ENCODE measurements around the gene PLSCR4.
"Not testable (repeated sequence)": the region's sequence is repeated elsewhere in the genome, so short reads cannot be mapped to it uniquely, and the experiment has no call there.

PLSCR4 gene

DNA sequence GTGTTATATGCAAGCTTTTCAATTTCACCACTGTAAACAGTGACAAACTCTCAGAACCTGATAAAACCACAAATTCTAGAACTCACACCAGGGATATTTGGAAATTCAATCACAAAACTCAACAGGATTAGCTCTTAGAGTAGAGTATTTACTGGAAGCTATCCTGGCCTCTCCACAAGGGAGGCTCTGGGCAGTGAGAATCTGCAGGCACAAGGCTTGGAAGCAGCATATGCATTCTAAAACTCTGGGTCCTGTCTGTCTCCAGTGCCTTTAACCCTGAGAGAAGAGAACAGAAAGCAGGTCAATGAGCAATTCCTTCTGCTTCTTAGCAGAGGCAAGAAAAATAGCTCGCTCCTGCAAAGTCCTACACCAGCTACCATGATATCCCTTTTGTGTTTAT lies 23.4 kb downstream of the PLSCR4 start:
- no peaks in the 10 kb centered on the region for H3K4me1 ChIP-seq (ENCODE audit: insufficient read depth, low read length)
- no peaks in the 10 kb centered on the region for H3K9me3 ChIP-seq (ENCODE audit: low read length)
- H3K4me3 ChIP-seq (ENCODE audit: low read length): no peak overlapping the region
- no peaks in the 10 kb centered on the region for H3K36me3 ChIP-seq (ENCODE audit: insufficient read depth, low read length)
- H3K27me3 ChIP-seq (ENCODE audit: insufficient read depth, low read length): no peaks in the 10 kb centered on the region
- no peak overlapping the region for H2AFZ ChIP-seq (ENCODE audit: low read depth, low read length)

DNA sequence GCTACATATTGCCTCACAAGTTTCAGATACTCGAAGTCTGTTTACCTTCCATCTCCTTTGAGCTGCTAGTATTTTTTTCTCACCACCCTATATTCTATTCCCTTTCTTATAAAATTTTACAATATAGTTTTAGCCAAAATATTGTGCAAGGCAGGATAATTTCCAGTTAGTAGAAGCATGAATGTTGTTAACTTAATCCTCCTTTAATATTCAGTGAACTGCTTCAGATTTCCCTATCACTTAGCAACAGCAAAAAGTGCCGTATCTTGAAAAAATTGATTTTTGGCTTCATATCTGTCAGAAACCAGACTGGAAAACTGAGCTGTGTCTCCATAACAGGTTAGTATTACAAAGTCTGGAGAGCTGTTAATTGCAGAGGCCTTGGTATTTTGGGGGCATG lies 24.0 kb downstream of the PLSCR4 start:
- Histone ChIP-seq H2AFZ (ENCODE audit: low read depth, low read length) (no peak overlapping the region), H3K4me1 (ENCODE audit: insufficient read depth, low read length) (no peaks in the 10 kb centered on the region), H3K36me3 (ENCODE audit: insufficient read depth, low read length) (no peaks in the 10 kb centered on the region), H3K27me3 (ENCODE audit: insufficient read depth, low read length) (no peaks in the 10 kb centered on the region), H3K4me3 (ENCODE audit: low read length) (no peak overlapping the region), H3K9me3 (ENCODE audit: low read length) (no peaks in the 10 kb centered on the region)

DNA sequence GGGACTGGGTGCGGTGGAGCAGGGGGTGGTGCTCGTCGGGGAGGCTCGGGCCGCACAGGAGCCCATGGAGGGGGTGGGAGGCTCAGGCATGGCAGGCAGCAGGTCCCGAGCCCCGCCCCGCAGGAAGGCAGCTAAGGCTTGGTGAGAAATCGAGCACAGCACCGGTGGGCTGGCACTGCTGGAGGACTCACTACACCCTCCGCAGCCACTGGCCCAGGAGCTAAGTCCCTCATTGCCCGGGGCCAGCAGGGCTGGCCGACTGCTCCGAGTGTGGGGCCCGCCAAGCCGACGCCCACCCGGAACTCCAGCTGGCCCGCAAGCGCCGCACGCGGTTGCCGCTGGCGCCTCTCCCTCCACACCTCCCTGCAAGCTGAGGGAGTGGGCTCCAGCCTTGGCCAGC lies 25.4 kb downstream of the PLSCR4 start:
- H3K27me3 ChIP-seq (ENCODE audit: insufficient read depth, low read length); H3K4me1 ChIP-seq (ENCODE audit: insufficient read depth, low read length); H3K4me3 ChIP-seq (ENCODE audit: low read length); H3K9me3 ChIP-seq (ENCODE audit: low read length); H2AFZ ChIP-seq (ENCODE audit: low read depth, low read length); H3K36me3 ChIP-seq (ENCODE audit: insufficient read depth, low read length): not testable (repeated sequence)

DNA sequence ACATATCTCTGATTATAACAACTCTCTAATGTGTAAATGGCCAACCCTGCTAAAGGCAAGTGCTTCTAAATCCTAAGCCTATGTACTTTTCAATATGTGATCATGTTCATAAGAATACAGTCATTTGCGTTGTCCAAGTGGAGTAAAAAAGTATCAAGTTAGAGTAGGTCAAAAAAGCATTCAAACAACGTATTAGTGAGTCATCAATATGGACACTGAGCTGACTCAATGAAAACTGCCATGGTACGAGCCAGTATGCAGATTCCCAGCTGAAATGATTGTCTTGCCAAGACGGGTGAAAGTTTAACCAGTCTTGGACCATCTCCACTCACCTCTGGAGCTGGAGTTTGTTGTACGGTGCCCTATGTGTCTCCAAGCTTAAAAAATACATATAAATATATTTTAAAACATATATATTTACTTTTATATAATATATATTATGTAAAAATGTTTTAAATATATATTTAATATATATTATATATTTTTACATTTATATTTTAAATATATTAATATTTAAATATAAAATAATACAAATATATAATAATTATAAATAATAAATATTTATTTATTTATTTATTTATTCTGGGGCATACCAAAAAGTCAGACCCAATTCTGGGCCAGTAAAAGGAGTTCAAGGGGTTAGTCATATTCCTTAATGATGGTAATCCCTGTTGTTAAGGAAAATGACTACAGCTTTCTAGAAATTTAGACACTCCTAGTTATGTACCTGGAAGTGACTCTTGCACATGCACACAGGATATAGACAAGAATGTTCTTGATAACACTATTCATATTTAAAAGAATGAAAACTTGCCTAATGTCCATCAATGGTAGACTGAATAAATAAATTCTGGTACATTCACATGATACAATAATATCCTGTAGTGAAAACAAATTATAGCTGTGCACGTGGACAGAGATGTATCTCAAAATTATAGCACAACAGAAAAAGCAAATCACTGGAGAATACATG lies 27.2 kb downstream of the PLSCR4 start:
- no peaks in the 10 kb centered on the region for H3K9me3 ChIP-seq (ENCODE audit: low read length)
- no peak overlapping the region for H2AFZ ChIP-seq (ENCODE audit: low read depth, low read length)
- H3K4me1 ChIP-seq (ENCODE audit: insufficient read depth, low read length): no peaks in the 10 kb centered on the region
- H3K36me3 ChIP-seq (ENCODE audit: insufficient read depth, low read length): no peaks in the 10 kb centered on the region
- H3K27me3 ChIP-seq (ENCODE audit: insufficient read depth, low read length): no peaks in the 10 kb centered on the region
- no peak overlapping the region for H3K4me3 ChIP-seq (ENCODE audit: low read length)

DNA sequence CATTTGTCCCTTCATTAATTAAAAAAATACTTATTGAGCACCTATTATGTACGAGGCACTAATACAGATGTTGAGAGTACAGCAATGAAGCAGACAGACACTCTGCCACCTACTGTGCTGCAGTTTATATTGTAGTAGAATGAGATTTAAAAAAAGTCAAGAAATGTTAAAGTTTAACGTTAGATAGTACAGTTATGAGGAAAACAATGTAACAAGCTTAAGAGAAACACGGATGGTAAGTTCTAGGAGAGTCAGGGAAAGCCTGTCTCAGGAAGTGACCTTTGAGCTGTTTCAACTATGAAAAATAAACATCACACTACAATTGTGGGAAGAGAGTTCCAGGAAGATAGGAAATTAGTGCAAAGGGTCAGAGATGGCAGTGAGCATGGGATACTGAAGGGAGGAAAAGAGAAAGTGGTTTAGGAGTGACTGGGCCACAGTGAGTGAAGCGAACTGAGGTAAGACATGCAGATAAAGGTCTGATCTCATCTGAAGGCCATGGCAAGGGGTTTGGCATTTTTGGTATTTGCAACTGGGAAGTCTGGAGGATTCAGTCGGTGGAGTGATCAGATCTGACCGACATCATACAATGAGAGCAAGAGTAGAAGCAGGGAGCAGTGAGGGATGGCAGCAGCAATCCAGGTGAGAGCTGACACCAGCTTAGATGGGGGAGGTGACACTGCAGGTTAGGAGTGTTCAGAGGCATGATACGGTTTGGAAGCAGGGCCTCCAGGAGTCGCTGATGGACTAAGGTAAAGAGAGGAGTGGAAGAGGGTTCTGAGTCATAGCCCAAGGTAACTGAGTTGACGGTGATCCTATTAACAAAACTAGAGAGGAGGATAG lies 28.5 kb downstream of the PLSCR4 start:
- Histone ChIP-seq H3K4me3 (ENCODE audit: low read length) (no peak overlapping the region), H2AFZ (ENCODE audit: low read depth, low read length) (no peak overlapping the region), H3K4me1 (ENCODE audit: insufficient read depth, low read length) (no peaks in the 10 kb centered on the region), H3K9me3 (ENCODE audit: low read length) (no peaks in the 10 kb centered on the region), H3K27me3 (ENCODE audit: insufficient read depth, low read length) (no peaks in the 10 kb centered on the region), H3K36me3 (ENCODE audit: insufficient read depth, low read length) (no peaks in the 10 kb centered on the region)

DNA sequence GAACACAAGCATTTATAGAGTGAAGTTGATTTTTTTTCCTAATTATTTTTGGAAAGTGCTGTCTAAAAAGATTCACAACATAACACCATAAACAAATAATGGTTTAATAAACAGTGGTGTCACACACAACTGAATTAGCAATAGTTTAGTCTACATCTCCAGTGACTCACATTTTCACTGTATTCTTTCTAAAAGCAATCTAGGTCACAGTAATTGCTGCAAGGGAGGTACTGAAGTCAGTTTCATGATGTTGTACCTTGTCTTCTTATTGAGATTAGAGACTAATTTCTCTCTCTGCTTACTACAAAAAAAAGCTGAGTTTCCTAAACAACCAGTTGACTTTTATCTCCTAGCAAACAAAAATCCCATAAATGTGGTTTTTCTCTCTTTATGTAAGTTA lies 29.6 kb downstream of the PLSCR4 start:
- H3K36me3 ChIP-seq (ENCODE audit: insufficient read depth, low read length): no peaks in the 10 kb centered on the region
- H3K27me3 ChIP-seq (ENCODE audit: insufficient read depth, low read length): no peaks in the 10 kb centered on the region
- H3K9me3 ChIP-seq (ENCODE audit: low read length): no peaks in the 10 kb centered on the region
- H2AFZ ChIP-seq (ENCODE audit: low read depth, low read length): no peak overlapping the region
- no peaks in the 10 kb centered on the region for H3K4me1 ChIP-seq (ENCODE audit: insufficient read depth, low read length)
- H3K4me3 ChIP-seq (ENCODE audit: low read length): no peak overlapping the region

DNA sequence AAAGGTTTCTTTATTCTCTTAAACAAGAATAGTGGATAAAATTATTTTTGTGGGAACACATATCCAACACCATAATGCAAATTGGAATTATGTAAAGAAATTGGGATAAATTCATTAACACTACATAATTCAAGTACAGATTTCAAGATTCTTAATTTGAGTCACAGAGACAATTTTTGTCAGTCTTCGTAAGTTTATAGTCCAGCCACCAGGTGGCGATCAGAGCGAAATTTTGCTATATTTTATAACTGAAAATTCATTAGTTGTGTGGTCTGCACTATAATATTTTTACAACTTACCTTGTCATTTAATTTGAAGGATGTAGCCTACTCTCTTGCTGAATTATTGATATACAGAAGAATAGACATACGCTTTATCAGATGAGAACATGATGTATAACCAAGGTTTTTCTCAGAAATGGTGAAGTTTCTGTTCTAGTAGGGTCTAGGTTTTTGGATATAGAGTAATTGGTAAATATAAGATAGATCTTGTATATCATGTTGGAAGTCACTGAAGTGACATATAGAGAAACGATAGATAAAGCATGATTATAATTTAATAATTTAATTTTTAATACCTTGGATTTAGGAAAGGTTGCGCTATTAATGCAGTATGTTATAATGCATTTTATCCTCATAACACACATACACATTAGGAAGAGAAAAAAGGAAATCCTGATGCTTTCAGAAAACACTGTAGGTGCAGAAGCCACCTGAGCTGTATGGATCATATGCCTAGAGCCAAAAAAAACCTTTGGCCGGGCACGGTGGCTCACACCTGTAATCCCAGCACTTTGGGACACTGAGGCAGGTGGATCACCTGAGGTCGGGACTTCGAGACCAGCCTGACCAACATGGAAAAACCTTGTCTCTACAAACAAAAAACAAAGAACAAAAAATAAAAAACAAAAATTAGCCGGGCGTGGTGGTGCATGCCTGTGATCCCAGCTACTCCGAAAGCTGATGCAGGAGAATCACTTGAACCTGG lies 31.7 kb downstream of the PLSCR4 start:
- Histone ChIP-seq H3K4me1 (ENCODE audit: insufficient read depth, low read length) (no peaks in the 10 kb centered on the region), H3K27me3 (ENCODE audit: insufficient read depth, low read length) (no peaks in the 10 kb centered on the region), H3K36me3 (ENCODE audit: insufficient read depth, low read length) (no peaks in the 10 kb centered on the region), H3K9me3 (ENCODE audit: low read length) (no peaks in the 10 kb centered on the region), H3K4me3 (ENCODE audit: low read length) (no peak overlapping the region), H2AFZ (ENCODE audit: low read depth, low read length) (no peak overlapping the region)

DNA sequence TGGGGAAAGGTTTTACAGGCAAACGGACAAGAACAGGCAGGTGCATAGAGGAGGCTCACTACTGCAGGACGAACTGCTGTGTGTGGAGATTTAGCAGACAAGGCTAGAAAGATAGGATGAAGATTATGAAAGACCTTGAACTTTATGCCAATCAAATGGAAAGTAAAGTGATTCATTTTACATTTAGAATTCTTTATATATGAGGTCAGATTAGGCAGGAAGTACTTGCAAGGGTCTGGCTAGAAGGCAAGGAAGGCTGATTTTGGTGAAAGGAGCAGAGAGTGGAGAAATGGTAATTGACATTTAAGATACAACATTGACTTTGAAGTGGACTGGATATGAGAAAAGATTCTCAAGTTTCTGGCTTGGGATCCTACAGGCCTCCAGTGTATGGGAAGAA lies 33.6 kb downstream of the PLSCR4 start:
- no peaks in the 10 kb centered on the region for H3K9me3 ChIP-seq (ENCODE audit: low read length)
- no peaks in the 10 kb centered on the region for H3K4me1 ChIP-seq (ENCODE audit: insufficient read depth, low read length)
- H2AFZ ChIP-seq (ENCODE audit: low read depth, low read length): no peak overlapping the region
- no peak overlapping the region for H3K4me3 ChIP-seq (ENCODE audit: low read length)
- H3K36me3 ChIP-seq (ENCODE audit: insufficient read depth, low read length): no peaks in the 10 kb centered on the region
- no peaks in the 10 kb centered on the region for H3K27me3 ChIP-seq (ENCODE audit: insufficient read depth, low read length)

DNA sequence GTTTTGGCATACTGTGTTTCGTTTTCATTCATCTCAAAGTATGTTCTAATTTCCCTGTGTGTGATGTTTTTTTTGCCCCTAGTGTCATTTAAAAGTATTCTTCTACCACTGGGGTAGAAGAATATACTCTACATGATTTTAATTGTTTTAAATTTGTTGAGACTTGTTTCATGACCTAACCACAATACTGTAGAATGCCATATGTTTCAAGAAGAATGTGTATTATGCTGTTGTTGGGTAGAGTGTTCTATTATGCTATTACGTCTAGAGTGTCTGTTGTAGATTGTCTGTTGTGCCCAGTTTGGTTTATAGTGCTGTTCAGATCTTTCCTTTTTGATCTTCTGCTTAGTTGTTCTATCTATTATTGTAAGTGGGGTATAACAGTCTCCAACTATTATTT lies 36.4 kb downstream of the PLSCR4 start:
- no peaks in the 10 kb centered on the region for H3K4me1 ChIP-seq (ENCODE audit: insufficient read depth, low read length)
- no peaks in the 10 kb centered on the region for H3K9me3 ChIP-seq (ENCODE audit: low read length)
- H3K4me3 ChIP-seq (ENCODE audit: low read length): no peak overlapping the region
- H2AFZ ChIP-seq (ENCODE audit: low read depth, low read length): no peak overlapping the region
- no peaks in the 10 kb centered on the region for H3K36me3 ChIP-seq (ENCODE audit: insufficient read depth, low read length)
- H3K27me3 ChIP-seq (ENCODE audit: insufficient read depth, low read length): no peaks in the 10 kb centered on the region

DNA sequence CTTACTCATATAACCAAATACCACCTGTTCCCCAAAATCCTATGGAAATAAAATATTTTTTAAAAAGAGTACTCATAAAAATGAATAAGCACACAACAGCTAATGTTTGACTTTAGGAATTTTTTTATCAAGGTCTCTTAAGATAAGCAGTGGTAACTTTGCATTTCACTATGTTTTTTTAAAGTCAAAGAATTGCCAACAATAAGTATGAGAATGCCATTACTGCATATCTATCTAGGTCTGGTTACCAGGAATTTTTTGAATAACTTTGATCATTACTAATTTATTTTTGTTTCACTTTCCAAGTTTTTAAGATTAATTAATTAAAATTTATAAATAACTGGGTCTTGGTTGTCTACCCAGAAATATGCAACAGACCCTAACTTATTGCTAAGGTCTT lies 41.5 kb downstream of the PLSCR4 start:
- no peaks in the 10 kb centered on the region for H3K4me1 ChIP-seq (ENCODE audit: insufficient read depth, low read length)
- H3K27me3 ChIP-seq (ENCODE audit: insufficient read depth, low read length): no peaks in the 10 kb centered on the region
- H3K4me3 ChIP-seq (ENCODE audit: low read length): no peak overlapping the region
- peaks cover 4% of the 10 kb centered on the region for H3K36me3 ChIP-seq (ENCODE audit: insufficient read depth, low read length)
- H2AFZ ChIP-seq (ENCODE audit: low read depth, low read length): no peak overlapping the region
- H3K9me3 ChIP-seq (ENCODE audit: low read length): no peaks in the 10 kb centered on the region

DNA sequence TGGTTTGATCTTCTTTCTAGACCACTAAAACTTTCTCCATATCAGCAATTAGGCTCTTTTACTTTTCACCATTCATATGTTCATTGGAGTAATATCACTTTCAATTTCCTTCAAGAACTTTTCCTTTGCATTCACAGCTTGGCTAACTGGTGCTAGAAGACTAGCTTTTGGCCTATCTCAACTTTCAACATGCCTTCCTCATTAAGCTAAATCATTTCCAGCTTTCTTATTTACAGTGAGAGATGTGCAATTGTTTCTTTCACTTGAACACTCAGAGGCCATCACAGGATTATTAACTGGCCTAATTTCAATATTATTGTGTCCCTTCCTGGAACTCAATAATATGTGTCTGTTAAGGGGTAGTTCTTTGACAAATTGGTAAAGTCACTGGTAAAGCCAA lies 47.1 kb downstream of the PLSCR4 start:
- Histone ChIP-seq H3K9me3 (ENCODE audit: low read length) (no peaks in the 10 kb centered on the region), H3K4me3 (ENCODE audit: low read length) (no peak overlapping the region), H3K27me3 (ENCODE audit: insufficient read depth, low read length) (no peaks in the 10 kb centered on the region), H3K4me1 (ENCODE audit: insufficient read depth, low read length) (no peaks in the 10 kb centered on the region), H3K36me3 (ENCODE audit: insufficient read depth, low read length) (peaks cover 4% of the 10 kb centered on the region), H2AFZ (ENCODE audit: low read depth, low read length) (no peak overlapping the region)

DNA sequence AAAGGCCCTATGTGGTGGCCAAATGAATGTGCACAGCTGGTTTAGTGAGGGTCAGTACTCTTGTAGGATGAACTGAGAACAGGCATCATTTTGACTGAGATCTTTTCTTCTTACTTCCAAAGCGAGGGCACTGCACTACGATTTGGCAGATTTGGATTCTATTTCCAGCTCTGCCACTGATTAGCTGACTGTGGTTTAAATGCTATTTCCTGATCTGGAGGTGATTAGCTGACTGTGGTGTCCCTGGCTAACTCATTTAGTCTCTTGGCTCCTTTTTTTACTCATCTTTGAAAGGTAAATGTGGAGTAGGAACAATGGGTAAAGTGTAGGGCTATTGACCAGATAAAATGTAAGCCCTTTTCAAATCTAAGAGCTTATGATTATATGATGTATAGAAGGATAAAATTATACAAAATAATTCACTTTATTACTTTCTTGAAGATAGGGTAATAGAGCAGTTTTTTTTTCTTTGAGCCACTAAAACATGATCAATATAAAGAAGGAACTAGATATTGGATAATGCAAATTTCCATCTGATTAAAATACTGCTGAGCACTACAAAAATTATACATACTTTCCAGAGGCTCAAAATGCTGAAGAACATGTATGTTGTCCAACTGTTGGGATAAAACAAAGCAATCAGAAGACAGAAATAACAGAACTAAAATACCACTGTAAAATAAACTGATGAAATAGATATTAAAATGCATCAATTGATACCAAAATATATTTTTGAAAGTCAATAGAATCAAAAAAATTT lies 50.3 kb downstream of the PLSCR4 start:
- Histone ChIP-seq H3K4me1 (ENCODE audit: insufficient read depth, low read length) (no peaks in the 10 kb centered on the region), H3K9me3 (ENCODE audit: low read length) (no peaks in the 10 kb centered on the region), H3K27me3 (ENCODE audit: insufficient read depth, low read length) (no peaks in the 10 kb centered on the region), H2AFZ (ENCODE audit: low read depth, low read length) (no peak overlapping the region), H3K4me3 (ENCODE audit: low read length) (no peak overlapping the region), H3K36me3 (ENCODE audit: insufficient read depth, low read length) (no peaks in the 10 kb centered on the region)

All from neuron (in vitro differentiated cells).